A549 (cell line): ENCODE measurements around the gene PLEKHG3. TPM values are rescaled to one million over a fixed set of nuclear protein-coding genes. Genes with fewer than 3 reads are reported as not detected.

Experiments
- ATAC-seq, 2 experiments: fragments of 200-7000 bp in 1 of 2; fragments of >200 bp in 1 of 2; cut with Nextera tagmentation in 1 of 2; cut with Tn5 transposase in 1 of 2; 3 replicates each; pipeline versions ENCODE4 v1.8.0 to v1.9.1; 2018 to 2020; ENCODE audit warnings: mild to moderate bottlenecking in 1 of 2, moderate library complexity in 1 of 2
- CTCF ChIA-PET: fragments of 300-600 bp; sonication (Branson Sonifier 250); formaldehyde crosslinking; extraction: SDS; loops from one replicate; lab custom pipeline; 2021; ENCODE audit warnings: antibody characterized with exemption, inconsistent platforms; lab: Yijun Ruan, JAX
- POLR2A ChIA-PET: fragments of 350-600 bp; formaldehyde crosslinking; extraction: SDS; loops from one replicate; lab custom pipeline; 2021; ENCODE audit warnings: antibody characterized with exemption, inconsistent platforms; lab: Yijun Ruan, JAX
- DNase-seq, 2 experiments: peaks; one replicate each; pipeline versions ENCODE4 v3.0.0 to v3.0.0-alpha.2; 2011 to 2016; ENCODE audit warnings: low read depth in 1 of 2, low spot score in 1 of 2
- FAIRE-seq: peaks from 2 replicates; lab custom pipeline; 2011; peaks lifted over from hg19 to GRCh38; lab: Jason Lieb, UNC
- H3K27ac ChIP-seq, 2 experiments: fragments of >200 bp; sonication (Bioruptor Twin); formaldehyde crosslinking; 3 replicates each; pipeline ENCODE4 v1.5.1; 2016 to 2017
- H3K4me1 ChIP-seq: fragments of >200 bp; sonication (Bioruptor Twin); formaldehyde crosslinking; 3 replicates; pipeline ENCODE4 v1.6.1; 2016
- H3K4me2 ChIP-seq: fragments of >200 bp; sonication (Bioruptor Twin); formaldehyde crosslinking; 3 replicates; pipeline ENCODE4 v1.6.1; 2016
- H3K4me3 ChIP-seq: fragments of >200 bp; sonication (Bioruptor Twin); formaldehyde crosslinking; 3 replicates; pipeline ENCODE4 v1.5.1; 2016
- H3K9me3 ChIP-seq: fragments of >200 bp; sonication (Bioruptor Twin); formaldehyde crosslinking; 3 replicates; pipeline ENCODE4 v1.6.1; 2016
- BHLHE40 ChIP-seq: IDR thresholded peaks from 2 replicates; pipeline ENCODE4 v1.6.1; 2012; ENCODE audit warnings: low read depth, low read length, inconsistent platforms
- CBX2 ChIP-seq: fragments of 200-600 bp; sonication (generic); IDR thresholded peaks from 2 replicates; pipeline ENCODE4 v1.6.1; 2016; ENCODE audit warnings: low read depth, mild to moderate bottlenecking, borderline replicate concordance
- CBX8 ChIP-seq: fragments of 200-600 bp; sonication (generic); IDR thresholded peaks from 2 replicates; pipeline ENCODE4 v1.6.1; 2016
- EHF ChIP-seq: fragments of 250-450 bp; sonication (Bioruptor Pico); IDR thresholded peaks from 2 replicates; pipeline ENCODE4 v1.5.0; 2020; ENCODE audit warnings: mild to moderate bottlenecking
- HOXA7 ChIP-seq: fragments of 250-450 bp; sonication (Bioruptor Pico); IDR thresholded peaks from 2 replicates; pipeline ENCODE4 v1.5.0; 2020; ENCODE audit warnings: mild to moderate bottlenecking, moderate library complexity
- JUNB ChIP-seq: fragments of >200 bp; sonication (Bioruptor Twin); formaldehyde crosslinking; IDR thresholded peaks from 2 replicates; pipeline ENCODE4 v1.6.1; 2016
- KDM1A ChIP-seq: fragments of 200-600 bp; sonication (generic); IDR thresholded peaks from 2 replicates; pipeline ENCODE4 v1.6.1; 2016; ENCODE audit warnings: low read depth, mild to moderate bottlenecking
- KDM5A ChIP-seq: fragments of 200-600 bp; sonication (generic); IDR thresholded peaks from 2 replicates; pipeline ENCODE4 v1.6.1; 2016; ENCODE audit warnings: antibody characterized with exemption, mild to moderate bottlenecking
- NFE2L2 ChIP-seq: fragments of 150-350 bp; conservative IDR thresholded peaks from 2 replicates; pipeline ENCODE4 v1.6.1; 2014; ENCODE audit warnings: low read length
- NR3C1 ChIP-seq: fragments of >200 bp; sonication (Bioruptor Twin); formaldehyde crosslinking; IDR thresholded peaks from 3 replicates; pipeline ENCODE4 v1.6.1; 2017
- RAD21 ChIP-seq, 2 experiments: fragments of >200 bp in 1 of 2; sonication (Bioruptor Twin) in 1 of 2; formaldehyde crosslinking in 1 of 2; IDR thresholded peaks in 1 of 2; conservative IDR thresholded peaks in 1 of 2; 2 replicates in 1 of 2; 3 replicates in 1 of 2; pipeline ENCODE4 v1.6.1; 2012 to 2018; ENCODE audit warnings: inconsistent platforms in 1 of 2
- RARB ChIP-seq: fragments of 250-450 bp; sonication (Bioruptor Pico); IDR thresholded peaks from 2 replicates; pipeline ENCODE4 v1.8.0; 2021; ENCODE audit warnings: mild to moderate bottlenecking, moderate library complexity
- RNF2 ChIP-seq: fragments of 200-600 bp; sonication (generic); IDR thresholded peaks from 2 replicates; pipeline ENCODE4 v1.6.1; 2016; ENCODE audit warnings: low read depth, mild to moderate bottlenecking, antibody characterized with exemption, moderate library complexity, borderline replicate concordance
- SMC3 ChIP-seq: fragments of >200 bp; sonication (Bioruptor Twin); formaldehyde crosslinking; IDR thresholded peaks from 3 replicates; pipeline ENCODE4 v1.6.1; 2018; ENCODE audit warnings: inconsistent platforms
- TFCP2L1 ChIP-seq: fragments of 250-450 bp; sonication (Bioruptor Pico); IDR thresholded peaks from 2 replicates; pipeline ENCODE4 v1.5.0; 2021; ENCODE audit warnings: mild to moderate bottlenecking
- WGBS: methylation state at CpG from one replicate; pipeline ENCODE4 v1.1.6; 2017; ENCODE audit errors: missing lambda C conversion rate; 5-methylcytosine and 5-hydroxymethylcytosine counted together
- polyA plus RNA-seq, 4 experiments: library from polyadenylated mRNA; depleted of rRNA in 3 of 4; stranded (reverse); fragments of >200 nt; fragmentation: RNase III in 1 of 4; extraction: RNeasy Plus Mini Kit Qiagen cat#74134 plus additional on column Dnase treatment in 1 of 4; gene quantifications; 2 replicates in 3 of 4; 3 replicates in 1 of 4; pipeline ENCODE4 v1.2.3, GENCODE V29; 2011 to 2017
- TF ChIP-seq, protein P1 (sequence below): fragments of 200-600 bp; sonication (generic); IDR thresholded peaks from 2 replicates; pipeline ENCODE4 v1.6.1; 2016; ENCODE audit warnings: antibody characterized with exemption, mild to moderate bottlenecking, moderate library complexity
- TF ChIP-seq, protein P2 (sequence below): fragments of >200 bp; sonication (Bioruptor Twin); formaldehyde crosslinking; IDR thresholded peaks from 3 replicates; pipeline ENCODE4 v1.5.1; 2016

PLEKHG3 gene
- polyA plus RNA-seq, 2 of the 4 experiments (the other 2 are of a cell fraction) = 21.9 to 30.5 TPM

DNA sequence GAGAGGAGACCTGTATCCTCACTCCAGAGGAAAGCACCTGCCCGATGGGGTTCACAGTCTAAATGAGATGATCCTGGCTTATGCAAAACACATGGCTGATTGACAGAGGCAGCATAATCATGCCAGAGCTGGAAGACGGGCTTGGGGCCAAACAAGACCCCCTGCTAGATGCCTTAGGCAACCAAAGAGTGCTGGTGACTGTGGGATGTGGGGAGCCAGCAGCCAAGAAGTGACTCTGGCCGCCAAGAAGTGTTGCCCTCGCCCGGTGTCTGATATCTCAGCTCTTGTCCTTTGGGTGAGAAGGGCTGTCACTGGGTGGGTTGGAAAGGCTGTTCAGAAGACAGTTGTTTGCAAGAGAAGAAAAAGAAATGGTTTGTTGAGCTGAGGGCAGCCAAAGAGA lies 56.7 kb downstream of the PLEKHG3 start (continued):
- TF ChIP-seq, protein P1, sequence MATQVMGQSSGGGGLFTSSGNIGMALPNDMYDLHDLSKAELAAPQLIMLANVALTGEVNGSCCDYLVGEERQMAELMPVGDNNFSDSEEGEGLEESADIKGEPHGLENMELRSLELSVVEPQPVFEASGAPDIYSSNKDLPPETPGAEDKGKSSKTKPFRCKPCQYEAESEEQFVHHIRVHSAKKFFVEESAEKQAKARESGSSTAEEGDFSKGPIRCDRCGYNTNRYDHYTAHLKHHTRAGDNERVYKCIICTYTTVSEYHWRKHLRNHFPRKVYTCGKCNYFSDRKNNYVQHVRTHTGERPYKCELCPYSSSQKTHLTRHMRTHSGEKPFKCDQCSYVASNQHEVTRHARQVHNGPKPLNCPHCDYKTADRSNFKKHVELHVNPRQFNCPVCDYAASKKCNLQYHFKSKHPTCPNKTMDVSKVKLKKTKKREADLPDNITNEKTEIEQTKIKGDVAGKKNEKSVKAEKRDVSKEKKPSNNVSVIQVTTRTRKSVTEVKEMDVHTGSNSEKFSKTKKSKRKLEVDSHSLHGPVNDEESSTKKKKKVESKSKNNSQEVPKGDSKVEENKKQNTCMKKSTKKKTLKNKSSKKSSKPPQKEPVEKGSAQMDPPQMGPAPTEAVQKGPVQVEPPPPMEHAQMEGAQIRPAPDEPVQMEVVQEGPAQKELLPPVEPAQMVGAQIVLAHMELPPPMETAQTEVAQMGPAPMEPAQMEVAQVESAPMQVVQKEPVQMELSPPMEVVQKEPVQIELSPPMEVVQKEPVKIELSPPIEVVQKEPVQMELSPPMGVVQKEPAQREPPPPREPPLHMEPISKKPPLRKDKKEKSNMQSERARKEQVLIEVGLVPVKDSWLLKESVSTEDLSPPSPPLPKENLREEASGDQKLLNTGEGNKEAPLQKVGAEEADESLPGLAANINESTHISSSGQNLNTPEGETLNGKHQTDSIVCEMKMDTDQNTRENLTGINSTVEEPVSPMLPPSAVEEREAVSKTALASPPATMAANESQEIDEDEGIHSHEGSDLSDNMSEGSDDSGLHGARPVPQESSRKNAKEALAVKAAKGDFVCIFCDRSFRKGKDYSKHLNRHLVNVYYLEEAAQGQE = no peak

DNA sequence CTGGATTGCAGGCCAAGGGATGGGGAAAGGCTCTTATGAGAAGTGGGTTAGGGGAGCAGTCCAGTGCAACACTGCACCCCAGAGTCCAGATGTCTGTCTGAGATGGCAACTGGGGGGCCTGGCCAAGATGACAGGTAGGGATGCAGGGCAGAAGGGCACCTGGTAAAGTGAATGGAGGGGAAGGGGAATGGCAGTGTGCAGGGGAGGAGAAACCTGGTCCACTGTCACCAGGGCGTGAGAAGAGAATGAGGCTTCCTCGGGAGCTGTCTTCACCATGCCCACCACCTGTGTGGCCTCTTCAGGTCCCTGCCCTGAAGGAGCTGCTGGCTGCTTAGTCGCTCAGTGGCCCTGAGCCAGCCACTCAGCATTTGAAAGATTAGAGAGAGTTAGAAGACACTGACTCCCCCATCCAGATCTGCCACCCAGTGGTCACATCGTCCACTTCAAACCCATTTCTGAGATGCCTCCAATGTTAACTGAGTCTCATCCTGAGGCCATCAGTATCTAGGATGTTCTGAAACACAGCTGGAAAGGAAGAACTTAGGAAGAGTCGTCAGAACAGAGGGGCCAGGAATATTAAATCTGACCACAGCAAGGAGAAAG lies 57.3 kb downstream of the PLEKHG3 start:
- Histone ChIP-seq H3K4me3 (no peak overlapping the region), H3K27ac (peak overlapping the region; percentile 92 to 93), H3K4me1 (peaks cover 96% of the 10 kb centered on the region), H3K9me3 (no peaks in the 10 kb centered on the region), H3K4me2 (peak overlapping the region; percentile 88)
- ChIA-PET CTCF (interaction anchor here (0.8 to 7.4 kb wide), 45 partner anchors 9 to 417 kb away, joined by 3 to 147 read pairs (median 5); partner anchors contain the start of genes HSPA2 and PLEKHG3), POLR2A (interaction anchor here (0.6 to 2.6 kb wide), 7 partner anchors 48 to 256 kb away, joined by 3 to 16 read pairs (median 5); partner anchors contain the start of genes HSPA2 and PLEKHG3)
- ATAC-seq = peak in 1 of 2 experiments; percentile 5; a peak in 3 of 6 replicates
- 14% methylated on average over 5 of the region's 5 CpGs for WGBS
- DNase-seq = peak in 1 of 2 experiments; percentile 53
- no peak for FAIRE-seq
- TF ChIP-seq JUNB = no peak
- peak; percentile 32; the same call in 1 of the 2 replicates for TF ChIP-seq KDM1A
- no peak for TF ChIP-seq NFE2L2
- no peak for TF ChIP-seq CBX8
- no peak for TF ChIP-seq BHLHE40
- TF ChIP-seq EHF = no peak
- TF ChIP-seq CBX2 = no peak
- TF ChIP-seq RARB (CRISPR knock-in tag) = no peak
- TF ChIP-seq RAD21 (conservative IDR thresholded peaks at IDR 0.05 in 1 of 2, IDR thresholded peaks at IDR 0.05 in 1 of 2) = peak in 1 of 2 experiments; percentile 44; a peak in 3 of 5 replicates
- no peak for TF ChIP-seq RNF2
- TF ChIP-seq, protein P2, sequence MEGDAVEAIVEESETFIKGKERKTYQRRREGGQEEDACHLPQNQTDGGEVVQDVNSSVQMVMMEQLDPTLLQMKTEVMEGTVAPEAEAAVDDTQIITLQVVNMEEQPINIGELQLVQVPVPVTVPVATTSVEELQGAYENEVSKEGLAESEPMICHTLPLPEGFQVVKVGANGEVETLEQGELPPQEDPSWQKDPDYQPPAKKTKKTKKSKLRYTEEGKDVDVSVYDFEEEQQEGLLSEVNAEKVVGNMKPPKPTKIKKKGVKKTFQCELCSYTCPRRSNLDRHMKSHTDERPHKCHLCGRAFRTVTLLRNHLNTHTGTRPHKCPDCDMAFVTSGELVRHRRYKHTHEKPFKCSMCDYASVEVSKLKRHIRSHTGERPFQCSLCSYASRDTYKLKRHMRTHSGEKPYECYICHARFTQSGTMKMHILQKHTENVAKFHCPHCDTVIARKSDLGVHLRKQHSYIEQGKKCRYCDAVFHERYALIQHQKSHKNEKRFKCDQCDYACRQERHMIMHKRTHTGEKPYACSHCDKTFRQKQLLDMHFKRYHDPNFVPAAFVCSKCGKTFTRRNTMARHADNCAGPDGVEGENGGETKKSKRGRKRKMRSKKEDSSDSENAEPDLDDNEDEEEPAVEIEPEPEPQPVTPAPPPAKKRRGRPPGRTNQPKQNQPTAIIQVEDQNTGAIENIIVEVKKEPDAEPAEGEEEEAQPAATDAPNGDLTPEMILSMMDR = peak; percentile 54
- no peak for TF ChIP-seq NR3C1
- TF ChIP-seq SMC3 = peak; percentile 46; the same call in 1 of the 3 replicates
- TF ChIP-seq TFCP2L1 (CRISPR knock-in tag) = no peak
- no peak for TF ChIP-seq KDM5A
- no peak for TF ChIP-seq HOXA7 (CRISPR knock-in tag)
